Mucosa of descending colon (tissue), 3 donors: Measurements from ENCODE around the gene MATN1. TPM values are rescaled to one million over a fixed set of nuclear protein-coding genes. Genes with fewer than 3 reads are reported as not detected.
A peak's percentile ranks its signal among the peaks of the same experiment; 100 is the strongest.

Experiments
- ATAC-seq: fragments of 200-7000 bp; cut with Tn5 transposase; one replicate; pipeline ENCODE4 v1.9.1; 2020; ENCODE audit warnings: mild to moderate bottlenecking, moderate library complexity
- DNase-seq, 3 donors: peaks; one replicate each; pipeline ENCODE4 v3.0.0-alpha.2; 2020
- H3K36me3 ChIP-seq: fragments of 200-600 bp; one replicate; pipeline ENCODE4 v1.8.0; 2021; ENCODE audit warnings: low read depth, mild to moderate bottlenecking
- H3K4me1 ChIP-seq: fragments of 200-600 bp; one replicate; pipeline ENCODE4 v1.8.0; 2021; ENCODE audit warnings: low read depth, mild to moderate bottlenecking
- H3K4me3 ChIP-seq: fragments of 200-600 bp; one replicate; pipeline ENCODE4 v1.8.0; 2021; ENCODE audit warnings: mild to moderate bottlenecking
- H3K9me3 ChIP-seq: fragments of 200-600 bp; one replicate; pipeline ENCODE4 v1.8.0; 2021; ENCODE audit warnings: mild to moderate bottlenecking
- intact Hi-C, 2 donors: fragments of 100-400 bp; cut with DNase I in 1 of 2; cut with micrococcal nuclease in 1 of 2; formaldehyde crosslinking; loops; one replicate each; pipeline versions ENCODE4 v1.11.0 to v1.11.1; 2022; cut with DNase I, micrococcal nuclease
- total RNA-seq, 3 donors: library from RNA; stranded (reverse); fragmentation: NEBNext Ultra II Directional in 2 of 3; extraction: Animal tissue kit (Norgen Biotek cat#: 25700) in 2 of 3; gene quantifications; one replicate each; pipeline versions ENCODE4 v1.2.1 to v1.2.4, GENCODE V29; 2021 to 2023
- TF ChIP-seq, protein P1 (sequence below): fragments of 200-600 bp; IDR thresholded peaks from one replicate; pipeline ENCODE4 v1.8.0; 2022; ENCODE audit warnings: antibody characterized with exemption, mild to moderate bottlenecking
- donor health status: DM: no; HTN: no; CAD: no; lungs with moderate emphysema.
- donor health status: DM: no; HTN: no; CAD: no.
- donor health status: DM: no; HTN: yes; CAD: no.

MATN1 gene
- total RNA-seq, 3 donors from 2014 or later, result 0.22 TPM; not detected in 2

DNA sequence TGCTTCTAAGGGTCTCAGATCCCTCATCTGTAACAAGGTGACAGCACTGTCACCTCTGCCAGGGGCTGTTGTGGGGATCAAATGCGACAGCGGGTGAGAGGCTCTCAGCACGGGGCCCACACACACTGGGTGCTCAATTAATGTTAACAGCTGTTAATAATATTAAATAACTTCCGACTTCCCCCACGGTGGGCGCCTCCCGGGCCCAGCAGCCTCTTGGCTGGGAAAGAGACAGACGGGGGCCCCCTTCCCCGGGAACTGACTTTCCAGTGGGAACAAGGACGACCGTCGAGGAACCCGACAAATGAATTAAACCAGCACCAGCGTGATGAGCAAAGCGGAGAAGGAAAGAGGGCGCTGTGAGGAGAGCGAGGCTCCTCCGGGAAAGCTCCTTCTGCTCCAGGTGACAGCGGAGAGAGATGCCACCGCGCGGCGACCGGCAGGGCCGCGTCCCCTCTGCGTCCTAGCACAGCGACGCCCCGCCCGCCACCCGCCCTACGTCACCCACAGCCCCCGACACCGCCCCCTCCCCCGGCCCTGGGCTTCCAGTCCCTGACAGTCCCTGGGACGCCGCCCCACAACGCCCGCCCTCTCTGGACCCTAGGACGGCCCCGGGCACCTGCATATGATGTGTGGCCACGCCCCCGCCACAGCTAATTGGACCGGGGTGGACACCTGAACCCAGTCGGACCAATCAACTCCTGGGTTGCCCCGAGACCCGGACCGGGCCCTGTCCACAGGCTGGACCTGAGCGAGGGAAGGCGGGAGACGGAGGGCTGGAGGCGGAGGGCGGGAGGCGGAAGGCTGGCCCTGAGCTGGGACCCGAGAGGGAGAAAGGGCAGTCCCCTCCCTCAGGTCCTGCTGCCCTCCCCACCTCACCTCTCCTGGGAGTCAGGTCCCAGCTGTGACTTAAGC is 38.2 kb downstream of the MATN1 start:
- TF ChIP-seq, protein P1, sequence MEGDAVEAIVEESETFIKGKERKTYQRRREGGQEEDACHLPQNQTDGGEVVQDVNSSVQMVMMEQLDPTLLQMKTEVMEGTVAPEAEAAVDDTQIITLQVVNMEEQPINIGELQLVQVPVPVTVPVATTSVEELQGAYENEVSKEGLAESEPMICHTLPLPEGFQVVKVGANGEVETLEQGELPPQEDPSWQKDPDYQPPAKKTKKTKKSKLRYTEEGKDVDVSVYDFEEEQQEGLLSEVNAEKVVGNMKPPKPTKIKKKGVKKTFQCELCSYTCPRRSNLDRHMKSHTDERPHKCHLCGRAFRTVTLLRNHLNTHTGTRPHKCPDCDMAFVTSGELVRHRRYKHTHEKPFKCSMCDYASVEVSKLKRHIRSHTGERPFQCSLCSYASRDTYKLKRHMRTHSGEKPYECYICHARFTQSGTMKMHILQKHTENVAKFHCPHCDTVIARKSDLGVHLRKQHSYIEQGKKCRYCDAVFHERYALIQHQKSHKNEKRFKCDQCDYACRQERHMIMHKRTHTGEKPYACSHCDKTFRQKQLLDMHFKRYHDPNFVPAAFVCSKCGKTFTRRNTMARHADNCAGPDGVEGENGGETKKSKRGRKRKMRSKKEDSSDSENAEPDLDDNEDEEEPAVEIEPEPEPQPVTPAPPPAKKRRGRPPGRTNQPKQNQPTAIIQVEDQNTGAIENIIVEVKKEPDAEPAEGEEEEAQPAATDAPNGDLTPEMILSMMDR, result no peak
- H3K4me3 ChIP-seq, result no peak overlapping the region
- ATAC-seq (peak; percentile 95), DNase-seq (peak; percentile 80 to 87 (median 85))
- H3K4me1 ChIP-seq, result no peaks in the 10 kb centered on the region
- no peaks in the 10 kb centered on the region for H3K9me3 ChIP-seq
- intact Hi-C loops, result no loop called here
- no peaks in the 10 kb centered on the region for H3K36me3 ChIP-seq

DNA sequence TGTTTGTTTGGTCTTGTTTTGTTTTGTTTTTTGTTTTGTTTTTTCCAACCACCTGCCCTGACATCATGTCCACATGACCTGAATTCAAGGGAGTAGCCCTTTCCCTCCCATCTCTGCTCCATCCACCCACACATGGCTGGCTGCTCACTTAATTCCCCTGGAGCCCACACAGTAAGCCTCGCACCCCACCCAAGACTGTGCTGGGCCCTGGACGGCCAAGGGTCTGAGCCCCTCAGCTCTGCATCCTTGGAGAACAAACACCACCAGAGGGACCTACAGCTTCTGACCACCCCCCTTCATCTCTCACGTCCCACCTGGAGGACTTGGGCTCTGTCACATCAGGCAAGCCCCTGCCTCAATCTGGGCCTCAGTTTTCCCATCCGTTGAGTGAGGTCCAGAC is 39.1 kb downstream of the MATN1 start:
- Histone ChIP-seq H3K36me3 (no peaks in the 10 kb centered on the region), H3K4me3 (no peak overlapping the region), H3K4me1 (no peaks in the 10 kb centered on the region), H3K9me3 (no peaks in the 10 kb centered on the region)
- TF ChIP-seq, protein P1, result no peak
- intact Hi-C loops, result no loop called here
- no peak for ATAC-seq
- no peak for DNase-seq

GRCh38 chr1:30683699-30684098 is 39.7 kb downstream of the MATN1 start:
- Histone ChIP-seq H3K4me3 (no peak overlapping the region), H3K4me1 (no peaks in the 10 kb centered on the region), H3K36me3 (no peaks in the 10 kb centered on the region), H3K9me3 (no peaks in the 10 kb centered on the region)
- no peak for ATAC-seq
- TF ChIP-seq, protein P1, result no peak
- no peak for DNase-seq
- intact Hi-C loops, result no loop called here

- no peak overlapping the region for H3K4me3 ChIP-seq
- DNase-seq (peak in 1 of 3 donors; percentile 28), ATAC-seq (peak; percentile 18)
- no peaks in the 10 kb centered on the region for H3K4me1 ChIP-seq
- no peaks in the 10 kb centered on the region for H3K9me3 ChIP-seq
- intact Hi-C loops, result no loop called here
- TF ChIP-seq, protein P1, result no peak
- H3K36me3 ChIP-seq, result no peaks in the 10 kb centered on the region
These were observed 40.7 kb downstream of the MATN1 start for GRCh38 chr1:30682396-30683275.

GRCh38 chr1:30681782-30682181 is 41.6 kb downstream of the MATN1 start:
- Histone ChIP-seq H3K36me3 (no peaks in the 10 kb centered on the region), H3K4me3 (no peak overlapping the region), H3K9me3 (no peaks in the 10 kb centered on the region), H3K4me1 (no peaks in the 10 kb centered on the region)
- DNase-seq, result no peak
- TF ChIP-seq, protein P1, result no peak
- ATAC-seq, result no peak
- intact Hi-C loops, result no loop called here
